GM19438 (cell line): ENCODE measurements around the gene MRPL53.

Experiments used
- ATAC-seq: cut with Tn5 transposase; IDR thresholded peaks from one replicate; pipeline ENCODE4 v1.9.1; 2021; ENCODE audit warnings: low read depth; ENCODE audit not compliant: unreplicated experiment

MRPL53 gene

DNA sequence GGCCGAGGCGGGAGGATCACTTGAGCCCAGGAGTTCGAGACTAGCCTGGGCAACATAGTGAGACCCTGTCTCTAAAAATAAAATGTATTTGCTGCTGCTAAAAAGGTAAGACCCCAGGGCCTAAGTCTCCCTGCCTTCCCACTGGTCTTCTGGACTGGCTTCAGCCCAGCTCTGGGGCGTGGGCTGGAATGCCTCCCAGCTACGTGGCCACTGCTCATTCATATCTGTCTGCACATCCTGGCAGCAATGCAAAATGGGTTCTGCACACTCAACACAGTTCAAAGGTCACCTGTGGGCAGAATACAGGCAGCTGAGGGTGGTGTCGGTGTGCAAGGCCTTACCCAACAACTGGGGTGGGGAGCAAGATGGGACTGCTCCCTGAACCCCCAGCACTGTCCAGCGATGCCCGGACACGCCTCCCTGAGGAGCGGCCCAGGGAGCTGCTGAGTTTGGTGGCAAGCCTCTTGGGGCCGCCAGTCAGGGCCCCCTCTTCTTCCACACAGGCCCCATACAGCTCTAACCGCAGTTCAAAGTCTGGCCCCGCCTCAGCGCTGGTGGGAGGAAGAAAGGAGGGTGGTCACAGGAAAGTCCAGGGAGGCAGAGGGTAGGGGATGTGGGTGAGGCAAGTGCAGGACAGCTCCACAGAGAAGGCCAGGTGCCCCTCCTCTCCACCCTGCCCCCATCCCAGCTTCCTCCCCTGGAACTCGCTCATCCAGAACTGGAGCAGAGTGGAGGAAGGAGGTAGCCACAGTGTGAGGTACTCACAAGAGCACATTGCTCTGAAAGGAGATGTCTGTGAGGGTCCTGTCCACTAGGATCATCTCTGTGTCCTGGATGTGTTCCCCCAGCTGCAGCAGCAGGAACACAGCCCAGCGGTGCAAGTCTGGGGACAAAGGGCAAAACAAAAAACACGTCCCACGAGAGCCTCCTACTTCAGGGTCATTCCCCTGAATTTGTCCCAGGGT, 42.7 kb downstream of the MRPL53 start:
- ATAC-seq = no peak

DNA sequence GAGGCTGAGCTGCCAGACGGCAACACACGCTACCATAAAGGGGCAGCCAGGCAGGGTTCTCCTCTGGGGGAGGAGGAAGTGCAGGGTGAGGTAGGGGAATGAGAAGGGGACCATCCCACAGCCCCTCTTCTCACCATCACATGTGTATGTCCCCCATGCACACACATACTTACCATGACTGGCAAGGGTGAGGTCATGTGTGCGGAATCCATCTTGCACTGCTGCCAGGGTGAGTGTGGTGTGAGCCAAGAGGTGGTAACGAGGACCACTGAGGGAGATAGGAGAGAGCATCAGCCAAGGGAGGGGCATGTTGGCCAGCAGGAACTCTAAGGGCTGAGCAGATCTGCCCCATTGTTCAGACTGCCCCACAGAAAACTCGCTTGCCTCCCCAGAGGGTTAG, 43.8 kb downstream of the MRPL53 start:
- ATAC-seq = no peak

DNA sequence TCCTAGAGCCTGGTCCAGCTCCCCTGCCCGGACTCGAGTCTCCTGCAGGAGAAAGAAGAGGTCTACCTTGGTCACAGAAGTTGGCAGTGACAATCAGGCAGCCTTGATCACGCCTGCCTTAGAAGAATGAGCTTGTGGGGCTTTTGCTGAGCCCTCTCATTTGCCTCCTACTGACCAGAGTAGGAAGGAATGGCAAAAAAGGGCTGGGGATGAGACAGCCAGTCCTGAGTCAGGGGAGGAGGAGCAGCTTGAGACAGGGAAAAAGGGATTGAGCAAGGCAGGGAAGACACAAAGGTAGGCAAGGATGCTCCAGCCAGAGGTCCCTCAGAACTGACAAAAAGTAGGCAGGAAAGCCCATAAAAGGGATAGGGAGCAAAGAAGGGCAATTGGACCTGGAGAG, 44.9 kb downstream of the MRPL53 start:
- no peak for ATAC-seq

DNA sequence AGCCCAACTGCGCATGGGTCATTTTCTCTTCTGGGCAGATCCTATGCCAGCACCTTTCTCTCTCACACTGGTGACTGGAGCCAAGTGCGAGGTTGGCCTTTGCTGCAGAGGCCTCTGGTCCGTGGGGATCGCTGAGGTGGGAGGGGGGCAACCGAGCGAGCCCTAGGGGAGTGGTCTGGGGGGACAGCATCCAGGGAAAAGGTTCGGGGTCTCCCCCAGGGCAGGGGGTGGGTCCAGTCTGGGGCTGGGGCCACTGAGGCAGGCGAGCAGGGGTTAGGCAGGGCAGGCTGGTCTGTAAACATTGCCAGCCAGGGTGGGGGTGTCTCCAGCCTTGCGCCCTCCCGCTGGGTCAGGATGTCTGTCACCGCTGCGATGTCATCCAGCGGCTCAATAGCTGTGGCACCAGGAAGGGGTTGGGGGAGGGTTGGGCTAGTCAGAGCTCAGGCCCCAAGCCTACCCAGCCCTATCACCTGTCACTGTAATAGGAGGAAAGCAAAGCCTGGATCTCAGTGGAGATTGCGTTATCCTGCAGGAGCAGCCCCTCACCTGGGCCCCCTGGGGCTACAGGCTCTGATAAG, 46.2 kb downstream of the MRPL53 start:
- no peak for ATAC-seq

DNA sequence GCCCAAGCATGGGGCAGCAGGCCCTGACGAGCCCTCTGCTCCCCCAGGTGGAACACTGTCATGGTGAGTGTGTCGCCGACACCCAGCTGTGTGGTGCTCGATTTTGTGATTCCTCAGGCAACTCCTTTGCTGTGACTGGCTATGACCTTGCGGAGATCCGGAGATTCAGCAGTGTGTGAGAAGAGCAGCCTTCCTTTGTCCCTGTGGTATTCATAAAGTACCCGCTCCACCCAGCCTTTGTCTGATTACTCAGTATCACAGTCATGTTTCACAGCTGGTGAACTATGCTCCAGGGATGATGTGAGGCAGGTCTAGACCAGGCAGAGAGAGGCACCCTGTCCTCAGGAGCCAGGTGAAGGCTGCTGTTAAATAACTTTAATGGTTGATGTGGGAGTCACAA, 47.0 kb downstream of the MRPL53 start:
- no peak for ATAC-seq

DNA sequence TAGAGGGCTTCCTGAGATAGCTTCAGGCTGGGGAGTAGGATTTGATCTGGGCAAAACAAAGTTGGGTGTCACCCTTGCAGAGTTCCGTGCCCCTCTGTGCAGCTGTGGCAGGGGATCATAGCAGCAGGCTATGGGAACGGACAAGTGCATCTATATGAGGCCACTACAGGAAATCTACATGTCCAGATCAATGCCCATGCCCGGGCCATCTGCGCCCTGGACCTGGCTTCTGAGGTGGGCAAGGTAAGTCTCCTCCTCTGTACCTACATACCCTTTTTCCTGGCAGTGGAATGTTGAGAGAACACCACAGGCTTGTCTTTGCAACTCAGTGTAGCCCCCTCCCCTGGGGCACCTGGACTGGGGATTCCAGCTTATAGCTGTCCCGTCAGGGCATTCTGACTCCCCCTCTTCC, 47.5 kb downstream of the MRPL53 start:
- no peak for ATAC-seq

DNA sequence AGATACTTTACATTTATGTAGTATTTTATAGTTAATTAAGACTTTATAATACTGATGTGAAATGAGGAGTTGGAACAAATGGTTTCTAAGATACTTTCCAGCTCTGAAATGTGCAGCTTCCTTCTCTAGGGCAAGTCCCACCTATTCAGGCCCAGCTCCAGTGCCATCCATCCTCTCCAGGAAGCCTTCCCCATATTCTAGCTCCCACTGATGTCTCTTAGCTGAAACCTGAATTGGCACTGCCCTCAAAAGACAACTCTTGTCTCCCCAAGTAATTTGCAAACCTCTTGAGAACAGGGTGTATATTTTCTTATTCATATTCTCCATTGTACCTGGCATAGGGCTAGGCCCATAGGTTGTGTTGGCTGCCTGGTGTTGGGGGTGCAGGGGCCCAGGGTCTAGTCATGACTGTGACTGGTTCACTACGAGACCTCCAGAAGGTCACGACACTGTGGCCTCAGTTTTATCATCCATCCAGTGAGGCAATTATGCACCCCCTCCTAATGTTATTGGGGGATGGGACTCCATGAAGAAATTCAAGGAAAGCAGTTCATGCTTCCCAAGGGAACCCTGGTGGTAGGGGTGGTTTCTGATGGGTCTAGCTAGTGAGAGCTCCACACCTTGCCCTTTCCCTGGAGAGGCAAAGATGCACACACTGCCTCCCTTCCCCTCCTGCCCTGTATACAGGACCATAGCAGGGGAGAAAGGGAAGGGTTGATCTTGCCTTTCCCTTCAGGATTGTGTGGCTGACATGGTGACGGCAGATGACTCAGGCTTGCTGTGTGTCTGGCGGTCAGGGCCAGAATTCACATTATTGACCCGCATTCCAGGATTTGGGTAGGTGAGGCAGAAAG, 48.1 kb downstream of the MRPL53 start:
- no peak for ATAC-seq

DNA sequence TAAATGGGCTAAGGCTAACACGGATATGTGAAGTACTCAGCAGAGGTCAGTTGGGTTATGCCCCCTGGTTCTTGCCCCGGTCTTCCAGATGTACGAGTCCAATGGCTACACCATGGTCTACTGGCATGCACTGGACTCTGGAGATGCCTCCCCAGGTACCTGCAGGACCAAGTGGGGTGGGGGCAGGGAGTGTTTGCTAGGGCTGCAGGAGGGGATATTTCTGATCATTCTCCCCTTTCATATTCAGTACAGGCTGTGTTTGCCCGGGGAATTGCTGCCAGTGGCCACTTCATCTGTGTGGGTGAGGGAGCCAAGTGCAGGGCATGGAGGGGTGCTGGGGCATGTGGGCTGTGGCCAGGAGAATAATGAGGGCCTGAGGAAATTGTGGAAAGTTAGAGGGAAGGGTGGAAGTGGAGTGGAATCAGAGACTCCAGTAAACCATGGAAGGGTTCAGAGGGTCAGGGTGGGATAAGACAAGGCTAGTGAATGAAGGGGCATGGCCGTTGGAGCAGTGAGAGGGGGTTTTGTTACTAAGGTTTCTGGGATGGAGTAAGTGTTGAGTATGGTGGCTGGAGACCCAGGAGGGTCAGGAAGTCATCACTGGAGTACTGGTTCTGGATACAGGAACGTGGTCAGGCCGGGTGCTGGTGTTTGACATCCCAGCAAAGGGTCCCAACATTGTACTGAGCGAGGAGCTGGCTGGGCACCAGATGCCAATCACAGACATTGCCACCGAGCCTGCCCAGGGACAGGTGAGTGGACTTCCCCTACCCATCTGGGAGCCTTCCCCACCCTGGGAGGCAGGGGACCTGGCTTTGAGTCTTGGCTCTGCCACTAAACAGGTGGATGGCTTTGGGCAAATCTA, 49.0 kb downstream of the MRPL53 start:
- ATAC-seq = no peak
